GM23248 (cell line): ENCODE measurements around the gene BTN1A1.

Source experiments
- EZH2 ChIP-seq: fragments of 200-600 bp; sonication (generic); IDR thresholded peaks from 2 replicates; pipeline ENCODE4 v1.6.1; 2018; ENCODE audit warnings: antibody characterized with exemption, mild to moderate bottlenecking; ENCODE audit not compliant: insufficient read depth, poor library complexity, severe bottlenecking
- EZH2phosphoT487 ChIP-seq: fragments of 200-600 bp; sonication (generic); IDR thresholded peaks from 2 replicates; pipeline ENCODE4 v1.6.1; 2018; ENCODE audit warnings: antibody characterized with exemption, moderate library complexity, mild to moderate bottlenecking, low read depth; ENCODE audit not compliant: insufficient read depth

- TF ChIP-seq EZH2 (no peak), EZH2phosphoT487 (no peak)
Observed at GRCh38 chr6:26526928-26527327, 26.8 kb downstream of the BTN1A1 start.
